Liver (tissue), 9 donors: Measurements from ENCODE around the gene RHO. TPM values are rescaled to one million over a fixed set of nuclear protein-coding genes. Genes with fewer than 3 reads are reported as not detected.
"Not testable (repeated sequence)": the region's sequence is repeated elsewhere in the genome, so short reads cannot be mapped to it uniquely, and the experiment has no call there.

Experiments used
- DNase-seq: peaks from one replicate; pipeline ENCODE4 v3.0.0-alpha.2; 2017; ENCODE audit warnings: low spot score
- H3K27ac ChIP-seq, 2 donors: one replicate each; pipeline ENCODE4 v1.7.0; 2013; ENCODE audit warnings: inconsistent platforms in 2 of 2, low read length in 2 of 2, control low read depth in 1 of 2, low read depth in 1 of 2, mild to moderate bottlenecking in 1 of 2
- H3K27me3 ChIP-seq, 4 donors: one replicate each; pipeline versions ENCODE4 v1.6.1 to v1.7.0; 2013; ENCODE audit warnings: low read length in 3 of 4, inconsistent platforms in 1 of 4, mild to moderate bottlenecking in 1 of 4, moderate library complexity in 1 of 4; ENCODE audit not compliant: control insufficient read depth in 4 of 4, insufficient read depth in 4 of 4
- H3K36me3 ChIP-seq, 4 donors: one replicate each; pipeline versions ENCODE4 v1.6.1 to v1.7.0; 2013; ENCODE audit warnings: low read length in 3 of 4, mild to moderate bottlenecking in 3 of 4, low read depth in 1 of 4, moderate library complexity in 1 of 4; ENCODE audit not compliant: control insufficient read depth in 4 of 4, insufficient read depth in 3 of 4
- H3K4me1 ChIP-seq, 4 donors: one replicate each; pipeline versions ENCODE4 v1.6.1 to v1.7.0; 2013; ENCODE audit warnings: low read length in 3 of 4, mild to moderate bottlenecking in 3 of 4, moderate library complexity in 1 of 4; ENCODE audit not compliant: control insufficient read depth in 4 of 4, insufficient read depth in 4 of 4
- H3K4me3 ChIP-seq, 3 donors: one replicate each; pipeline versions ENCODE4 v1.6.1 to v1.7.0; 2013; ENCODE audit warnings: low read length in 3 of 3, control low read depth in 1 of 3, low read depth in 1 of 3, mild to moderate bottlenecking in 1 of 3
- H3K9ac ChIP-seq, 2 donors: one replicate each; pipeline ENCODE4 v1.7.0; 2013; ENCODE audit warnings: low read length in 2 of 2, mild to moderate bottlenecking in 2 of 2, moderate library complexity in 2 of 2, control low read depth in 1 of 2, low read depth in 1 of 2
- H3K9me3 ChIP-seq, 4 donors: one replicate each; pipeline versions ENCODE4 v1.6.1 to v1.7.0; 2013; ENCODE audit warnings: low read length in 3 of 4; ENCODE audit not compliant: control insufficient read depth in 4 of 4
- CTCF ChIP-seq: fragments of 150-350 bp; IDR thresholded peaks from 2 replicates; pipeline ENCODE4 v1.5.1; 2017; ENCODE audit warnings: improper control_type of control experiment, low read depth, low read length; ENCODE audit not compliant: missing input control
- EGR1 ChIP-seq, 2 donors: IDR thresholded peaks; 2 replicates each; pipeline ENCODE4 v1.6.1; 2016 to 2018; ENCODE audit warnings: antibody characterized with exemption in 2 of 2, low read depth in 2 of 2
- FOXA1 ChIP-seq: IDR thresholded peaks from 2 replicates; pipeline ENCODE4 v1.6.1; 2016; ENCODE audit warnings: antibody characterized with exemption
- FOXA2 ChIP-seq: IDR thresholded peaks from 2 replicates; pipeline ENCODE4 v1.6.1; 2016; ENCODE audit warnings: antibody characterized with exemption
- GABPA ChIP-seq, 2 donors: IDR thresholded peaks in 1 of 2; conservative IDR thresholded peaks in 1 of 2; 2 replicates each; pipeline ENCODE4 v1.6.1; 2016; ENCODE audit warnings: antibody characterized with exemption in 2 of 2, mild to moderate bottlenecking in 1 of 2, moderate library complexity in 1 of 2
- HNF4A ChIP-seq, 2 donors: conservative IDR thresholded peaks; 2 replicates each; pipeline ENCODE4 v1.6.1; 2016; ENCODE audit warnings: antibody characterized with exemption in 2 of 2, mild to moderate bottlenecking in 2 of 2
- HNF4G ChIP-seq: IDR thresholded peaks from 2 replicates; pipeline ENCODE4 v1.6.1; 2016; ENCODE audit warnings: antibody characterized with exemption
- JUND ChIP-seq, 2 donors: IDR thresholded peaks; 2 replicates each; pipeline ENCODE4 v1.6.1; 2016; ENCODE audit warnings: antibody characterized with exemption in 2 of 2
- NR2F2 ChIP-seq: IDR thresholded peaks from 2 replicates; pipeline ENCODE4 v1.6.1; 2016; ENCODE audit warnings: antibody characterized with exemption
- RXRA ChIP-seq, 2 donors: IDR thresholded peaks; 2 replicates each; pipeline ENCODE4 v1.6.1; 2017 to 2018; ENCODE audit warnings: antibody characterized with exemption in 2 of 2, mild to moderate bottlenecking in 1 of 2
- SP1 ChIP-seq: IDR thresholded peaks from 2 replicates; pipeline ENCODE4 v1.6.1; 2018; ENCODE audit warnings: antibody characterized with exemption, mild to moderate bottlenecking
- YY1 ChIP-seq: IDR thresholded peaks from 2 replicates; pipeline ENCODE4 v1.6.1; 2016; ENCODE audit warnings: antibody characterized with exemption, mild to moderate bottlenecking
- ZBTB33 ChIP-seq: IDR thresholded peaks from 2 replicates; pipeline ENCODE4 v1.6.1; 2016; ENCODE audit warnings: antibody characterized with exemption
- WGBS: extraction: QIAGEN DNeasy Blood & Tissue Kit; methylation state at CpG from one replicate; pipeline ENCODE4 v1.1.7; 2013; 5-methylcytosine and 5-hydroxymethylcytosine counted together
- polyA plus RNA-seq, 2 donors: library from polyadenylated mRNA; stranded (reverse) in 1 of 2; unstranded in 1 of 2; fragments of 200-250 nt in 1 of 2; fragments of >200 nt in 1 of 2; fragmentation: Nextera tagmentation in 1 of 2; extraction: Ambion mirVana in 1 of 2; gene quantifications; one replicate each; pipeline versions ENCODE4 v1.2.1 to v1.2.3, GENCODE V29; 2013 to 2015
- total RNA-seq, 2 donors: library from RNA; depleted of rRNA; stranded (reverse); fragments of >200 nt; gene quantifications; one replicate each; pipeline ENCODE4 v1.2.3, GENCODE V29; 2014
- donor health status: healthy.
- donor health status: healthy.
- donor health status: healthy.
- donor health status: healthy.
- donor health status: healthy.

RHO gene
- total and polyA plus RNA-seq, 4 donors, result not detected

- Histone ChIP-seq H3K9ac (no peak overlapping the region), H3K36me3 (peaks cover 0 to 17% (median 7%) of the 10 kb centered on the region in 4 donors), H3K9me3 (no peaks in the 10 kb centered on the region), H3K4me1 (no peaks in the 10 kb centered on the region), H3K4me3 (no peak overlapping the region), H3K27ac (no peak overlapping the region), H3K27me3 (no peaks in the 10 kb centered on the region)
- no peak for DNase-seq
- no peak for TF ChIP-seq GABPA (IDR thresholded peaks at IDR 0.05 in 1 of 2, conservative IDR thresholded peaks at IDR 0.05 in 1 of 2)
- no peak for TF ChIP-seq RXRA (IDR thresholded peaks at IDR 0.05)
- no peak for TF ChIP-seq JUND (IDR thresholded peaks at IDR 0.05)
- TF ChIP-seq CTCF, result no peak
- TF ChIP-seq SP1, result no peak
- no peak for TF ChIP-seq FOXA2
- no peak for TF ChIP-seq EGR1 (IDR thresholded peaks at IDR 0.05; ENCODE audit: low read depth in 2 of 2)
- TF ChIP-seq YY1, result no peak
- no peak for TF ChIP-seq NR2F2
- 96% methylated on average over 10 of the region's 10 CpGs for WGBS
Measured at GRCh38 chr3:129514110-129514509, 14.3 kb upstream of the RHO start.

DNA sequence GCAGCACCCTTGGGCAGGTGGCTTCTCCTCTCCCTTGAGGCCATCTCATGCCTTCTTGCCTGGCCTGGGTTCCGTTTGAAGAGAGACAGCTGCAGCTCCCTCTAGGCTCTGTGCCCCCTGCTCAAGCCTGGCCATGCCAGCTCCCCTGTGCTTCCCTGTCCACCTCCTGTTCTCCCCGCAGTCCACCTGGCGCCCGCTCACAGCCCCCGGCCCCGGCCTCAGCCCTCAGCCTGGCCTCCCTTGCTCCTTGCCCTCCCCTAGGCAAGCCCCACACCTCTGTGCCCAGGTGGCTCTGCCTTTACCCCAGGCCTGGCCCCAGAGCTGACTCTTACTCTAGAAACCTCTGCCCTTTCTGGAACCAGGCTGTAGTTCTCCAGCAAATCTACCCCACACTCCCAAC is 13.9 kb upstream of the RHO start:
- no peak overlapping the region for H3K27ac ChIP-seq
- H3K36me3 ChIP-seq, result peaks cover 0 to 17% (median 7%) of the 10 kb centered on the region in 4 donors
- H3K9me3 ChIP-seq, result no peaks in the 10 kb centered on the region
- TF ChIP-seq HNF4A (conservative IDR thresholded peaks at IDR 0.05) (no peak), EGR1 (IDR thresholded peaks at IDR 0.05; ENCODE audit: low read depth in 2 of 2) (no peak), ZBTB33 (no peak), HNF4G (no peak), FOXA1 (no peak), CTCF (no peak), YY1 (no peak)
- 99% methylated on average over 6 of the region's 6 CpGs for WGBS
- no peak overlapping the region for H3K4me3 ChIP-seq
- H3K27me3 ChIP-seq, result no peaks in the 10 kb centered on the region
- DNase-seq, result no peak
- no peak overlapping the region for H3K9ac ChIP-seq
- no peaks in the 10 kb centered on the region for H3K4me1 ChIP-seq

GRCh38 chr3:129515108-129515820 is 13.2 kb upstream of the RHO start:
- not testable (repeated sequence) for H3K9ac ChIP-seq, DNase-seq, H3K27ac ChIP-seq, H3K27me3 ChIP-seq, H3K4me1 ChIP-seq, H3K9me3 ChIP-seq, H3K4me3 ChIP-seq
- 92% methylated on average over 20 of the region's 25 CpGs for WGBS
- peaks cover 0 to 17% (median 7%) of the 10 kb centered on the region in 4 donors for H3K36me3 ChIP-seq

DNA sequence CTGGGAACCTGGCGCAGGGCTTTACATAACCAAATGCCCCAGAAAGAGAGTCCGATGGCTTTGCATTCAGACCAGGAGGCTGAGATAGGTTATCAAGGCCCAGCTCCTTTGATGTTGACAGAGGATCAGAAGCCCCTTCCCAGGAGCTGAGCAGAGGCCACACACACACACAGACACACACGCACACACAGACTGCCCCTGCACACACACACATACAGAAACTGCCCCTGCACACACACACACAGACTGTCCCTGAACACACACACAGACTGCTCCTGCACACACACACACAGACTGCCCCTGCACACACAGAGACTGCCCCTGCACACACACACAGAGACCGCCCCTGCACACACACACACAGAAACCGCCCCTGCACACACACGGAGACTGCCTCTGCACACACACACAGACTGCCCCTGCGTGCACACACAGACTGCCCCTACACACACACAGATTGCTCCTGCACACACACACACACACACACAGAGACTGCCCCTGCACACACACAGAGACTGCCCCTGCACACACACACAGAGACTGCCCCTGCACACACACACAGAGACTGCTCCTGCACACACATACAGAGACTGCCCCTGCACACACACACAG is 12.5 kb upstream of the RHO start:
- H3K27me3 ChIP-seq, H3K4me3 ChIP-seq, H3K4me1 ChIP-seq, H3K27ac ChIP-seq, H3K9me3 ChIP-seq, H3K9ac ChIP-seq, DNase-seq: not testable (repeated sequence)
- peaks cover 0 to 17% (median 6%) of the 10 kb centered on the region in 4 donors for H3K36me3 ChIP-seq
- WGBS, result 97% methylated on average over 7 of the region's 7 CpGs
